ENCODE data around the gene UBE2J2. TPM values are rescaled to one million over a fixed set of nuclear protein-coding genes. Genes with fewer than 3 reads are reported as not detected.

The UBE2J2 gene
- total and polyA plus RNA-seq, 4 donors = 21.0 to 30.4 (median 25.8) TPM

- TF ChIP-seq FOXA1 (IDR thresholded peaks at IDR 0.05) (no peak), RXRA (IDR thresholded peaks at IDR 0.05) (no peak), ZBTB33 (IDR thresholded peaks at IDR 0.05) (no peak), MAX (IDR thresholded peaks at IDR 0.05) (no peak), HNF4G (IDR thresholded peaks at IDR 0.05) (no peak), HNF4A (conservative IDR thresholded peaks at IDR 0.05) (no peak), SP1 (IDR thresholded peaks at IDR 0.05) (no peak), JUND (IDR thresholded peaks at IDR 0.05) (no peak), GABPA (IDR thresholded peaks at IDR 0.05 in 1 of 2, conservative IDR thresholded peaks at IDR 0.05 in 1 of 2) (no peak), YY1 (IDR thresholded peaks at IDR 0.05) (no peak), TAF1 (conservative IDR thresholded peaks at IDR 0.05) (no peak), RAD21 (IDR thresholded peaks at IDR 0.05) (no peak), REST (IDR thresholded peaks at IDR 0.05) (no peak), NR2F2 (IDR thresholded peaks at IDR 0.05) (no peak), CTCF (IDR thresholded peaks at IDR 0.05; ENCODE audit: low read depth, low read length, missing input control) (no peak), EGR1 (IDR thresholded peaks at IDR 0.05; ENCODE audit: low read depth in 2 of 2) (no peak)
- H3K4me1 ChIP-seq (ENCODE audit: control insufficient read depth in 4 of 4, insufficient read depth in 4 of 4, low read length in 3 of 4) = peaks cover 9 to 24% (median 13%) of the 10 kb centered on the region in 4 donors
- 76% methylated on average over 23 of the region's 23 CpGs for WGBS
- H3K9me3 ChIP-seq (ENCODE audit: control insufficient read depth in 4 of 4, low read length in 3 of 4) = no peaks in the 10 kb centered on the region
- H3K36me3 ChIP-seq (ENCODE audit: control insufficient read depth in 4 of 4, insufficient read depth in 3 of 4, low read depth in 1 of 4, low read length in 3 of 4) = no peaks in the 10 kb centered on the region
- no peak overlapping the region for H3K9ac ChIP-seq (ENCODE audit: low read depth in 1 of 2, low read length in 2 of 2)
- no peak overlapping the region for H3K4me3 ChIP-seq (ENCODE audit: low read depth in 1 of 3, low read length in 3 of 3)
- H3K27me3 ChIP-seq (ENCODE audit: control insufficient read depth in 4 of 4, insufficient read depth in 4 of 4, low read length in 3 of 4) = no peaks in the 10 kb centered on the region
- no peak for DNase-seq (ENCODE audit: low spot score)
- no peak overlapping the region for H3K27ac ChIP-seq (ENCODE audit: low read depth in 1 of 2, low read length in 2 of 2)
Measured at GRCh38 chr1:1240822-1241587, 32.6 kb downstream of the UBE2J2 start.
